KG1 (cell line): ENCODE data around the gene ARHGAP26.
A peak's percentile ranks its signal among the peaks of the same experiment; 100 is the strongest.

Source experiments
- DNase-seq: peaks from one replicate; lab custom pipeline; 2025; lab: John Stamatoyannopoulos, UW

Gene ARHGAP26

DNA sequence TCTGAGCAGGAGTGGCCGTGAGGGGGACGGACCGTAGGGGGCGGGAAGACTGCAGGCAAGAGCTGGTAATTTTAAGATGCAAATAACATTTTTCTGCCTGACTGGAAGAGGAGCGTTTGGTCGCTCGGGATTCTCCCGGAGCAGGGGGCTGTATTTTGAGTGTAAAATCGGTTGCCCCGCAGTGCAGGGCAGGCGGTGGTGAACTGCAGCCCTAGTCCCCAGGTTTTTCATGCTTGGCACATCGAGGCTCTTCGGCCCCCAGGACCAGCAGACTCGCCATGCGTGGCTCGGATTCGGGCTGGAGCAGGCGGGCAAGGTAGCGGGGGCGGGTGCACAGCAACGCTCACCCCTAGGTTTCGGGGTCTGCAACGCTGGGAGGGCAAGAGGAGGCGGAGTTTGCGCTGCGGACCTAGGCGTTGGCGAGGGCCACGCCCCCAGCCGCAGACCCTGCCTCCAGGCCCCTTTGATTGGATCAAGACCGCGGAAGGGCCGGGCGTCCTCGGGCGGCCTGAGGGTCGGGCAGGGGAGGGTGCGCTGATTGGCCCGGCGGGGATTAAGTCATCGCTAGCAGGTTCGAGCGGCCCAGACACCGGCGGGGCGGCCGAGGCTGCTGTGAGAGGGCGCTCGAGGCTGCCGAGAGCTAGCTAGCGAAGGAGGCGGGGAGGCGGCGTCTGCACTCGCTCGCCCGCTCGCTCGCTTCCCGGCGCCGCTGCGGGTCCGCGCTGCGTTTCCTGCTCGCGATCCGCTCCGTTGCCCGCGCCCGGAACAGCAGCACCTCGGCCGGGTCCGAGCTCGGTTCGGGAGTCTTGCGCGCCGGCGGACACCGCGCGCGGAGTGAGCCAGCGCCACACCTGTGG is at the start of gene ARHGAP26:
ARHGAP26 (plus strand) TSS at position 585 of the 857 bp plus-strand sequence. CDS start 385 bp downstream, outside the sequence.
- peak; percentile 55 for DNase-seq

DNA sequence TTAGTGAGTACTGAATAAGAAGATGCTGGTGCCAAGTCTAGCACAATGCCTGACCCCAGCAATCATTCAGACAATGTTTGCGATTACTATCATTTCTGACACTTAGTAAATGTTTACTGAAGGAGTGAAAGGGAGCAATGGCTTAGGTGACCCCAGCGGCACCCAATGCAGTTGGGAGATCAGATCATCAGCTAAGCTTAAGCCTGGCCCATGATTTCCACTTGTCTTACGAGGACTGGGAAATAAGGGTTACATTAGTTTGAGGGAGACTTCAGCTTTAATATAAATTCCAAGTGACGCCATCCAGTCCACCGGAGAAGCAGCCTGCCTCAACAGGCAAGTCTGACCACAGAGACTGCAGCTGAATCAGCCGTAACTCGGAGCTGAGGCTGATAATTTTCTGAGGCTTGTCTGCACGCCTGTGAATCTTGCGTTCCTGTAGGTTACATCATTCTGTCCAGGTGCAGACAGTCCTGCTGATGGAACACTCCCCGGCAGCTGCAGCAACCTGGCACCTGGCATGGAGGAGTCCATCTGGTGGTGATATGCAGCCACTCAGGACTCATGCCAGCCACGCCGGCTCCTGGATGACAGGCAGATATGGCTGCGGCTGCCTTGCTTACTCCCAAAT is 49.4 kb upstream of the ARHGAP26 start:
- DNase-seq: no peak

DNA sequence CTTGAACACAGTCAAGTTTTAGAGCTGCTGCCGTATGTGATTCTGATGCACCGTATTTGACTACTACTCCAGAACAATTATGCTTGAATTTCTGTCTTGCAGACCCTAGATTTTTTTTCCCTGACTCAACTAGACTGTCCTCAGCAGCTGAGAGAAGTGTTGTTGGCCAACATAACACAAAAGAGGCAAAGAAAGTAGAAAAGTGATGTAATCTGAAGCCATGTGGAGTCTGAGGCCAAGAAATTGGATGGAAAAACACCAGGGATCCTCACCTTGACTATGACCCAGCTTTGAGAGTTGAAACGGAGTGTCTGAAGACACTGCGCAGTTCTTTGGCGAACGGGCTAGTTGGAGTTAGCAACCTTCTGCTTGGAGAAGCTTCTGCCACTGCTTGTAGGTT is 48.0 kb upstream of the ARHGAP26 start:
- DNase-seq: no peak

DNA sequence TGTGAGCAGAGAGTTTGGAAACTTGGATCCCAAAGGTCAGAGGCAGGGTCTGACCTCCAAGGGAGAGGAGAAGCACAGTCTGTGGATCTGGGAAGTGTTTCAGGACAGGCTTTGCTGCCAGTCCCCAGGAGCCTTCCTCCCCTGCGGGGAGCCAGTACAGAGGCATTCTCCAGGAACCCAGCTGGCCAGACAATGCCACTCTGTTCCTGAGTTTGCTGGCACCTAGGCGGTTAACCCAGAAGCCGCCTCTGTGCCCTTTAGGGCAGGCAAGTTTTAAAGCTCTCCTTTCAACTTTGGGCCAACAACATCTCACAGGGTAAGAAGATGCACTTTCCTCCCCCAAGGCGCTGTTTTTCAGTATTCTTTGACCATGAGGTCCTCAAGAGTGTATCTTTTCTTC is 47.3 kb upstream of the ARHGAP26 start:
- no peak for DNase-seq

GRCh38 chr5:142724821-142725220 is 45.4 kb upstream of the ARHGAP26 start:
- no peak for DNase-seq

GRCh38 chr5:142725231-142726187 is 44.7 kb upstream of the ARHGAP26 start:
- DNase-seq: no peak

DNA sequence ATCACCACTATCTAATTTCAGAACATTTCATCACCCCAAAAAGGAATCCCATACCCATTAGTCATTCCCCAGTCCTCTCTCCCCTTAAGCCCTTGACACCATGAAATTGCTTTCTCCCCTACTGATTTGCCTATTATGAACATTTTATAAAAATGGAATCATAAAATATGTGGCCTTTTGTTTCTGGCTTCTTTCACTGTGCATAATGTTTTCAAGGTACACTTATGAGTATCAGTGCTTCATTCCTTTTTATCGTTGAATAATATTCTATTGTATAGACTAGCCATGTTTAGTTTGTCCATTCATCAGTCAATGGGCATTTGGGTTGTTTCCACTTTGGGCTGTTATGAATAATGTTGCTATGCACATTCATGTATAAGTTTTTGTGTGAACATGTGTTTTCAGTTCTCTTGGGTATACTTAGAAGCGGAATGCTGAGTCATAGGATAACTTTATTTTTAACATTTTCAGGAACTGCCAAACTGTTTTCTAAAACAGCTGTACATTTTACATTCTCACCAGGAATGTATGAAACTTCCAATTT is 43.9 kb upstream of the ARHGAP26 start:
- DNase-seq: no peak

DNA sequence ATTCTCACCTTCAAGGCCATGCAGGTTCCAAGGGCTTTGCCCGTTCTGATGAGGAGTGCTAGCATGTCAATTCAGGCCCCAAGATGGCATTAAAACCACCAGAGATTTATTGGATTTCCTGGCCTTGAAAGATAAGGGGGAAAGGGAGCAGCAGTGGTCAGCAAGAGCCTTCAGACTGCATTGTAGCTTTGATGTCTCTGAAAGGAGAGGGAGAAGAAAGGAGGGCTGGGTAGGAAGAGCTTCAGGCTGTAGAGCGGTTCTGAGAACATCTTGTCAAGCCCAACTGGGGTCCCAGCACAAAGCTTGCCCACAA is 42.5 kb upstream of the ARHGAP26 start:
- no peak for DNase-seq

- no peak for DNase-seq
Measured at GRCh38 chr5:142735323-142736246, 34.6 kb upstream of the ARHGAP26 start.

GRCh38 chr5:142736247-142736632 is 33.9 kb upstream of the ARHGAP26 start:
- no peak for DNase-seq

- peak; percentile 11 for DNase-seq
Measured at GRCh38 chr5:142737179-142737578, 33.0 kb upstream of the ARHGAP26 start.

GRCh38 chr5:142740474-142741242 is 29.5 kb upstream of the ARHGAP26 start:
- DNase-seq: no peak

DNA sequence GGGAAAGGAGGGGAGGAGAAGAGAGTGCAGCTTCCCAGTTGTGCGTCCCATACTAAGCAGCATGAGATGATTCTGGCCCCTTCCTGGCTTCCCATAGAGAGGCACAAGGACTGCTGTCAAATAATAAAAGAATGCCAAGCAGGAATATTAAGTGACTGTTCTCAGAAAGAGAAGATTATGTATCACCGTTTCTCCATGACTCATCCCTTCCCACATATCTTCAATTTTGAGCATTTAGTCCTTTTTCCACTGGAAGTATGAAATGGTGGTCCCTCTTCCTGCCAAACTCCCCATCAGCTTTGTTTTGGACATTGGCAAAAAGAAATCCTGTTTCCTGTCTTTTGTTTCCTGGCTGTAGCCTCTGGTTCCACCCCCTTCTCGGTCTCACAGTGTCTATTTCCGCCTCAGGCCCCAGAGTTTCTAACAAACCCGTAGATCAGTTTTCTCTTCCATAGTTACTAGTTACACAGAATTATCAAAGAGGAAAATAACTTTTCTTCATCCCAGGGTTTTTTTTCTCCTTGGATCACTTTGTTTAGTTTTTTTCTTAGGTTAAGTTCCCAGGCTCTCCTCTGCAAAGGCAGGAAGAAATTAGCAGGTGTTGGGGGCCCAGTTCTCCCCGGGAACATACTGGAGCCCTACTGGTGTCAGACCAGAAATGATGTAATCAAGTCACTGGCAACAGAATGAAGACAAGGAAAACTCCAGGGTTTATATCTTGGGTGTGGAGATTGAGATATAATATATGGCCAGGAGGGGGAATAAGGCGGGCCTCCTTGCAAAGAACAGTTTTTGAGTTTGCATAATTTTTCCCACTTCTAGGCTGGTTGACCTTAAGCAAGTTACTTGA is 26.4 kb upstream of the ARHGAP26 start:
- no peak for DNase-seq

- DNase-seq: no peak
Measured at GRCh38 chr5:142745268-142745667, 24.9 kb upstream of the ARHGAP26 start.

DNA sequence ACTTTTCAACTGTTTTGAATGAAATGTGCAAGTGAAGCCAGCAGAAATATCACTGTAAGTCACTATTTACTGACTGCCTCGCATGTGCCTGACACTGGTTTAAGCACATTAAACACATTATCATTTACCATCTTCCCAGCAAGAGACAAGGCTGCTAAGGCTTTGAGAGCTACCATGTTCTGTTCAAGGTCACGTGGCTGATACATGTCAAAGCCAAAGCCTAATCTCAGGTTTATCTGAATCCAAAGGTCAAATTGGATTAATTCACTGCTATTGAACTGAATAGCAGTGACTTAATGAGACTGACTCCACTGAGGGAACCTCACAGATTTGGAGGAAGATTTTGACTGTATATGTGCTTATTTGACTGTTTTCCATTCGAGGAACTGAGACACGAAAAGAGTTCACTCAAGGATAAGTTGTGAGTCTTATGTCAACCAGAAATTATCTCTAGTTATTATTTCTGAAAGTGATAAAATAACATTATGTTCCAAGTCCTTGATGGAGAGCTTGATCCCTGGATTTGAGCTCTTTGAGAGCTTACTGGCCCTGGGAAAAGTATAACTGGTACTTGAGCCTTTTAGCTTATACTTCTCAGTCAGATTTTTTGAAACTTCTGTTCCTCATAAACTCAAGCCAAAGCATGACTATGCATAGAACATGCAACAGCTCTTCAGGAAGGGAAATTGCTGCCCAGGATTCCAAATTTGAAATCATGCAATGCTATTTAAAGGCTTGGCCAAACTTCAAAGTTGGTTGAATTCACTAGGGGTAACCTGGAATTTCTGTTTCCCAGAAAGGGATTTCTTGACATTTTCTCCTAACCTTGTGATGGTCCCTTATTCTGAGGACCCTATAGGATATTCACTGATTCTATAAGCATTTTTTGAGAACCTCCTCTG is 23.4 kb upstream of the ARHGAP26 start:
- DNase-seq: no peak

GRCh38 chr5:142748132-142748531 is 22.0 kb upstream of the ARHGAP26 start:
- no peak for DNase-seq

- no peak for DNase-seq
Measured at GRCh38 chr5:142748568-142749249, 21.5 kb upstream of the ARHGAP26 start.

GRCh38 chr5:142749321-142749720 is 20.9 kb upstream of the ARHGAP26 start:
- DNase-seq: no peak
